HG03575 (cell line): ENCODE results near the gene MFSD6.
"Not testable (repeated sequence)": the region's sequence is repeated elsewhere in the genome, so short reads cannot be mapped to it uniquely, and the experiment has no call there.

ENCODE experiments used
- ATAC-seq: cut with Tn5 transposase; IDR thresholded peaks from one replicate; pipeline ENCODE4 v1.9.1; 2021; ENCODE audit not compliant: unreplicated experiment, insufficient number of reproducible peaks, low FRiP score; ENCODE audit errors: extremely low read depth

Gene MFSD6

DNA sequence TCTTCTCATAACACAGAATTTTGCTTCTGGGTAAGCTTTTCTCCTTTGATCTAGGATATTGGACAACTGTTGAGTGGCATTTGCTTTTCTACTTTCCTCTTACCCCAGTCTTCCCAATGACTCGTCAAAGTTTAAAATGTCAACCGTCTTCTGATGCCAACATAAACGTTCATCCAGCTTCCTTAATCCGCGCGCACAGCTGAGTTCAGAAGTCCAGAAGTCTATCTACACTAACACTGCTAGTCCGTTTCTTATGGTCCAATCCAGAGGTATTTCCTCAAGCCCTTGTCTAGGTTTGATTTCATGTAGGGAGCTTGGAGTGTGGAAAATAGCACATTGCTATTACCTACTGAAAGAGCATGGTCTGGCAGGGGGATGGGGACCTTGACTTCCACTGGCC is 48.7 kb downstream of the MFSD6 start:
- ATAC-seq: no peak

DNA sequence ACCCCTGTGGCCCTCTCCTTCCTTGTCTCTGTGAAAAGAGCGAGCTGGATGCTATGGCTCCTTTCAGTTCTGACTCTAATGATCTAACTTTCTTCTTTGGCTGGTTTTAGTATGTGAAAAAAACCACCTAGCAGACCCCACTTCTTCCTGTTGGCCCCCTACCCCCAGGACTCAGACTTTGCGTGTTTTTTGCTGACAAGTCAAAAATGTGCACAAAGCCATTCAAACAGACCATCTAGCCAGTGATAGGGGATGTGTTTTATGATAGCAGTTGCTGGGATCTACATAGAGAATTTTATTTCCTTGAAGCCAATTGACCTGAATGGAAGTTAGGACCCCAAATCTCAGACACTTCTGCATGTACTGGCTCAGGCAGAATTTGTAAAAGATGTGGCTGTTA is 49.1 kb downstream of the MFSD6 start:
- no peak for ATAC-seq

DNA sequence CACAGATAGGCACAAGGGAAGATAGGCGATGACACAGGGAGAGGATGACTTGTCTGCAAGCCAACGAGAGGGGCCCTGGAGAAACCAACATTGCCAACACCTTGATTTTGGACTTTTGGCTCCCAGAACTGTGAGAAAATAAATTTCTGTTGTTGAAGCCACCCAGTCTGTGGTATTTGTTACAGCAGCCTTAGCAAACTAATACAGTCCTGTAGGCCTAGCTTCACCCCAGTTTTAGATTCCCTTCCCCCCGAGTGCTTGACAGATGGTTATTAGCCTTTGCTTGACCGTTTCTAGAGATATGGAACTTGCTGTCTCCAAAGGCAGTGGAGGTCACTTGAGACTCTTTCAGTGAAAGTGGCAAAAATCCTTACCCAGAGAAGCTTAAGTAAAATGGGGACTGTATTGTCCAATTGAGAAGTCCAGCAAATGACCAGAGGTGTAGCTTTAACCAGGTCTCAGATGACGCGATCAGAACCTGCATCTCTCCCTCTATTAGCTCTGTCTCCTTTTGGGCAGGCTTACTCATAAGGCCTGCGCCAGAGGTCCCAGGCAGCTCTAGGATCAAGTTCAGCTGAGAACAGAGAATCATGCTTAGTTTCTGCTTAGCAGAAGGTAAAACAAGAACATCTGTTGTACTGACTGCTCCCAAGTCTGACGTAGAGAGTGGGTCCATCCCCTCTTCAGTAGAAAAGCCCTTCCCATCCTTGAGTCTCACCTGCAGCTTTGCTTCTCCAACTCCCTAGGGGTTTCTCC is 50.4 kb downstream of the MFSD6 start:
- ATAC-seq: no peak

DNA sequence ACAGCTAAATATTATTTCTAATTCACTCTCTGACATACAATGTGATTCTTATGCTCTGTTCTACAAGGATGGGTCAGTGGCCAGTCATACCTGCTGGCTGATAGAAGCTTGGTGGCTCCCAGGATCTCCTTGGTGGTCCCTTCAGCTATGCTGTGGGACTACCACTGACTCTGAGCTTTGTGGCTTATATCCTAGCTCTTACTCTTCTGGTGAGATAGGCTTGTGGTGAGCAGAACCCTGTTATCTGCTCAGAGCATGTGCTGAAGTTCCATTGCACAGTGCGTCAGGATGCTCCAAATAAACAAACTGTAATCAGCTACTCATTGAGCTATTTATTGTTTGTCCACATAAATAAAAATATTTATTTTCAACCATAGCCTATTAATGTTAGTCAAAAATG is 51.7 kb downstream of the MFSD6 start:
- ATAC-seq: no peak

DNA sequence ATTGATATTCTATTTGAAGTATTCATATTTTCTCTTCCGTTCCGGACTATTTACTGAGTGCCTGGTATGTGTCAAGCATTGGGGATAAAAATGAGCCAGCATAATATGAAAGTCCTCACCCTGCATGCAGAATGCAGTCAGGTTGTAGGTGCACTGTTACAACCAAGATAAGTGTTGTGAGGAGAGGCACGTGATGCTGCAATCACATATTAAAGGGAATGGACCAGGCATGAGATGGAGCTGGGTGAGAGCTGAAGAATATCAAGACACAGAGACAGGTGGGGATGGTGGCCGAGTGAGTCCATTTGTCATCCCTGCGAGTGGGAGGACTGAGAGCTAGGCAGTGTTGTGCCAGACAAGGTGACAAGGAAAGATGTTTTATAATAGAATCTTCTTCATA is 52.3 kb downstream of the MFSD6 start:
- ATAC-seq: no peak

DNA sequence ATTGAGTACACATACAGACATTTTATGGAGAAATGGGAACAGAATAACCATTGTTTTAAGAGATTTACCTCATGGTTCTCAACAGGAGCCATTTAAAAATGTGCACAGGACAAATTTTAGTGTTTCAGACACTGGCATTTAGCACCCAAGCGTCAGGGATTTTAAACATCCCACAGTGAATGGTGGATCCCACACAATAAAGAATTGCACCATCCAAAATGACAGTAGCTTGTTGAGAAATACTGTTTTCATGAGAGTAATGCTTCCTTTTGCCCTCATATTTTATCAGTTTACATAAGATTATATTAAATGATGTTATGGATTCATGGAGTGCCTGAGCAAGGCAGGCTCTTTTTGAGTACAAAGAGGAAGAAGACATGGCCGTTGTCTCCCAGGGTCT is 54.0 kb downstream of the MFSD6 start:
- no peak for ATAC-seq

- ATAC-seq: no peak
Measured at GRCh38 chr2:190462611-190463010, 54.5 kb downstream of the MFSD6 start.

DNA sequence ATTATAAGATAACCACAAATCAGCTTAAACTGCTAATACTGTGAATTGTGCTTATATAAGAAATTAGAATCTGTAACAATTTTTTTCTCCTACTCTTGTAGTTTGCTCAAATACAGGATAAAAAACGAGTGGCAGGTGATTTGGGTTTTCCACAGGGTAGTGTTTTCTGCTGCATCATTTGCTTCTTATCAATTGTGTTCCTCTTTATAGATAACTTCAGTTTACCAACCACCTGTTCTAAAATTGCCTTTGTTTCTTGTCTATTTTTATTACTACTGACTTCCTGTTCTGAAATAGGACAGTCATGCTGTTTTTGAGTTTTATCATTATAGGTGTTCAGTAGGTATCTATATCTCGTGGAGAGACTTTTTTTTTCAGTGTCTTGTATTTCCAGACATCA is 56.9 kb downstream of the MFSD6 start:
- no peak for ATAC-seq

- ATAC-seq: no peak
Measured at GRCh38 chr2:190466819-190467446, 58.8 kb downstream of the MFSD6 start.

GRCh38 chr2:190467575-190468083 is 59.5 kb downstream of the MFSD6 start:
- ATAC-seq: no peak

- ATAC-seq: not testable (repeated sequence)
Measured at GRCh38 chr2:190468354-190468753, 60.2 kb downstream of the MFSD6 start.

DNA sequence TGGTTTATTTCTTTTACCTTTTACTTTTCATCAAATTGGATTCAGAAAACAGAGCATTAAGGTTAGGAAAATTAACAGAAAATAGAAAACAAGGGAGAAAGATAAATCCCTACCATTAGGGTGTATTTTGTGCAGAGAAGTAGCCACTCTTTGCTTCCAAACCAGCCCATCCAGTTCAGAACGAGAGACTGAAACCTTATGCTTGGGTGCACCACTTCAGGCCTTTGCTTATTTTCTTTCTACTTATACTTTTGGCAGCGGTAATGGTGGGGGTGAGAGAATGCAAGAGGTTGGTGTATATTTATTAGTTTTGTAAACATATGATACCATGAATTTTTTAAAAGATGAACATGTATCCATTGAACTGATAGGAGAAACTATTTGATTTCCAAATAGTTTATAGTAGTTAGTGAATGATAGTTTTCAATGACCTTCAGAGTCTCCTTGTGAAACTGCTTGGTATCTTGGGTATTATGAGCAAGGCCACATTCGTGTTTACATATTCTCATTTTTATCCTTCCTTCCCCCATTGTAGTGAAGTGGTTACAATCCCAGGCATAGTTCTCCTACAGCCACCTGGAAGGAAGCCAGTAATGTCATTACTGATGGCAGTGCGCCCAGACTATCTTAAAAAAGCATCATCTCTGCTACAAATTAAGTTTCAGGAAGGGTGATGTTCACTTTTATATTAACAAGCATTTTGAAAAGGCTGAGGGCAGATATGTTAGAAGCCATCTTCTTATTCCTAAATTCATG is 60.8 kb downstream of the MFSD6 start:
- no peak for ATAC-seq

DNA sequence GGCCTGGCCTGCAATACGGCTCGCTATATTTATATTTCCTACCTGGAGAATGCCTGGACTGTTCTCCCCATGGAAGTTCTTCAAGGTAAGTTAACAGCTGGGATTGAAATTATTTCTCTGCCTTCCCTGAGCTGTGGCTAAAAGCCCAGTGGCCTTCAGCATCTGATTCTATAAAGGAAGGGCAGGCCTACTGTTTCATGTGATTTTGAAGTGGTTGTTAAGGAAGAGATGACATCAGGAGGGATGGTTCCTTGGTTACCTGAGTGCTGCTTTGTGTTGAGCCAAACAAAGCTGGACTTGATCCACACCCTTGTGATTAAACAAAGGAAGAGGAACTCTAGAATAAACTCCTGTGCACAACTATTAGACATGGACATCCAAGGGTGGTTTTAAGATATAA is 61.6 kb downstream of the MFSD6 start:
- no peak for ATAC-seq

DNA sequence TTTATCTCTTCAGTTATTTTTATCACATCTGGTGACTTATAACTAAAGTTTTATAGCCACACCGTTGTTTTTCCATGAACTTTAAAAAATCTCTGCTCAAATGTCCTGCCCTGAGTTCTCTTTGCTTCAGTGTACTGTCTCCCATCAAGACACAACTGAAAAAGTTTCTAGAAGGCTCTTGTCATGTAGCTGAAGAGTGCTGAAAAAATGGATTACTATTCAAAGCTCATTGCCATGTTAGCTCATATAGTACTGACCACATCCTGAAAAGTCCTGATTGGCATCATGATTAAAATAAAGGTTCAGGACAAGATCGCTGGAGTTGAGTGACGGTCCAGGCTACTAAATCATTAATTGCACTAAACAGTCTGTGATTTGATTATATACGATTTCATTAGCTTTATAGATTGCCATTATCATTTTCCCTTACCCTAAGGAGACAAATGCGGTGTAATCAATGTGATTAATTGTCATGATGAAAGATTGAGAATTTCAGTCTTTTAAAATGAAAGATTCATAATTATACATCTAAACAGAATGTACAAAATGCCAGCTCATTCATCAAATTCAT is 62.2 kb downstream of the MFSD6 start:
- no peak for ATAC-seq

DNA sequence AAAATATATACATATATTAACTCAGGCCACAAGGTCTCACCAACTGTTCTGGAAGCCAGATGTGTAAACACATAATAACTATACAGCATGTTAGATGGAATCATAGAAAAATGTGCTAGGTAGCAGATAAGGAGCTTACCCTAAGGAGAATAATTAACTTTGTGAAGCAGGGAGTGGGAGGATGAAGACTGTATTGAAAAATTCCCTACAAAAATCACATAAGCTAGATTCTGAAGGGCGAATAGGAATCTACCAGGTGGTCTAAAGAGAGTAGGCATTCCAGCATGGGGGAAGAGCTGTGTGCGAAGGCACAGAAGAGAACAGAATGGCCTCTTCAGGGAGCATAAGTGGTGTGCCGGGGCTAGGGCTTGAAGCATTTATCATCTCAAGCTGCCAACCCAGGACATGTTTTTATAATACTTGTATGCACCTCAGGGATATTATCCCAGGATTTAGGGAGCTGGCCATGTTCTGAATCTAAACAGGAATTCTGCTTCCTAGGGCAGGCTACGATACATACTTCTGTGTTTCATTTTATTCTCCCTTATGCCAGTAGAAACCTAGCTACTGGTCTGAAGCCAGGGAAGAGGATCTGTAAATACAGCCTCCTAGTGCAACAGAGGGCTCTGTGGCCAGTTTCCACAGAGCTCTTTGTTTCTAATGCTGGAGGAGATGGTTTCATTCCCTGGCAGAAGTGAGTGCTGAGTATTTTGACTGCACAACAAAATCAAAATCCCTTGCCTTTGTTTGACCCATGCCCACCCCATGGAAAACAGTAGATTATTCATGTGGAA is 69.7 kb downstream of the MFSD6 start:
- no peak for ATAC-seq

GRCh38 chr2:190478572-190479195 is 70.5 kb downstream of the MFSD6 start:
- ATAC-seq: no peak

- ATAC-seq: no peak
Measured at GRCh38 chr2:190481339-190481738, 73.2 kb downstream of the MFSD6 start.

GRCh38 chr2:190482451-190482850 is 74.3 kb downstream of the MFSD6 start:
- ATAC-seq: no peak
